HG03139 (cell line): ENCODE measurements around the gene PIK3R5.
"Not testable (repeated sequence)": the region's sequence is repeated elsewhere in the genome, so short reads cannot be mapped to it uniquely, and the experiment has no call there.

Source experiments
- ATAC-seq: cut with Tn5 transposase; IDR thresholded peaks from one replicate; pipeline ENCODE4 v1.9.1; 2021; ENCODE audit not compliant: unreplicated experiment

The PIK3R5 gene

GRCh38 chr17:8988263-8988935 is 22.9 kb upstream of the PIK3R5 start:
- ATAC-seq = not testable (repeated sequence)

GRCh38 chr17:8986295-8986694 is 20.8 kb upstream of the PIK3R5 start:
- ATAC-seq = no peak

GRCh38 chr17:8985054-8985701 is 19.7 kb upstream of the PIK3R5 start:
- ATAC-seq = no peak

GRCh38 chr17:8984225-8984624 is 18.7 kb upstream of the PIK3R5 start:
- not testable (repeated sequence) for ATAC-seq

GRCh38 chr17:8981443-8981842 is 15.9 kb upstream of the PIK3R5 start:
- ATAC-seq = no peak

- ATAC-seq = no peak
These were observed 14.2 kb upstream of the PIK3R5 start for GRCh38 chr17:8979715-8980114.

GRCh38 chr17:8976638-8977037 is 11.1 kb upstream of the PIK3R5 start:
- no peak for ATAC-seq

- ATAC-seq = no peak
These were observed 9.7 kb upstream of the PIK3R5 start for GRCh38 chr17:8975091-8975725.

GRCh38 chr17:8969901-8970300 is 4.4 kb upstream of the PIK3R5 start:
- ATAC-seq = no peak

GRCh38 chr17:8968503-8968902 is 3.0 kb upstream of the PIK3R5 start:
- ATAC-seq = no peak

- ATAC-seq = no peak
These were observed 2.4 kb upstream of the PIK3R5 start for GRCh38 chr17:8967861-8968260.

GRCh38 chr17:8966926-8967325 is 1.4 kb upstream of the PIK3R5 start:
- ATAC-seq = no peak

GRCh38 chr17:8964801-8965393 is 610 bp downstream of the PIK3R5 start:
- no peak for ATAC-seq

GRCh38 chr17:8963647-8964258 is 1.8 kb downstream of the PIK3R5 start:
- no peak for ATAC-seq

- no peak for ATAC-seq
These were observed 2.5 kb downstream of the PIK3R5 start for GRCh38 chr17:8963014-8963413.

- no peak for ATAC-seq
These were observed 3.7 kb downstream of the PIK3R5 start for GRCh38 chr17:8961829-8962228.

- no peak for ATAC-seq
These were observed 5.0 kb downstream of the PIK3R5 start for GRCh38 chr17:8960325-8961140.

- no peak for ATAC-seq
These were observed 6.1 kb downstream of the PIK3R5 start for GRCh38 chr17:8959312-8959918.

- no peak for ATAC-seq
These were observed 7.8 kb downstream of the PIK3R5 start for GRCh38 chr17:8957721-8958120.

GRCh38 chr17:8956465-8956902 is 9.0 kb downstream of the PIK3R5 start:
- ATAC-seq = peak; percentile 49
